K562 (cell line): Measurements from ENCODE around the gene C2CD4D. TPM values are rescaled to one million over a fixed set of nuclear protein-coding genes. Genes with fewer than 3 reads are reported as not detected.

ENCODE experiments used
- ATAC-seq: fragments of 200-7000 bp; cut with Tn5 transposase; 3 replicates; pipeline ENCODE4 v1.9.1; 2020; ENCODE audit warnings: moderate library complexity
- BruUV-seq: library from RNA; stranded (reverse); fragments of 400-500 nt; replicated peaks from 2 replicates; lab custom pipeline; 2021; lab: Mats Ljungman, UMichigan
- CTCF ChIA-PET: fragments of 300-600 bp; formaldehyde crosslinking; extraction: SDS; loops from one replicate; lab custom pipeline; 2021; ENCODE audit warnings: low intra/inter-chr PET ratio; lab: Yijun Ruan, JAX
- POLR2A ChIA-PET: fragments of 300-600, 350-650 bp; sonication (Branson Sonifier 250); formaldehyde crosslinking; extraction: SDS; loops from one replicate; lab custom pipeline; 2021; ENCODE audit warnings: antibody characterized with exemption, inconsistent platforms; lab: Yijun Ruan, JAX
- DNase-seq, 4 experiments: peaks; one replicate each; pipeline versions ENCODE4 v3.0.0 to v3.0.0-alpha.2; 2011 to 2018; ENCODE audit warnings: low spot score in 3 of 4, mixed read lengths in 3 of 4; ENCODE audit errors: extremely low read depth in 1 of 4
- FAIRE-seq: peaks from 2 replicates; lab custom pipeline; 2011; peaks lifted over from hg19 to GRCh38; lab: Jason Lieb, UNC
- H2AFZ ChIP-seq: 2 replicates; pipeline ENCODE4 v1.6.0; 2011; ENCODE audit warnings: low read depth, low read length, control low read depth, inconsistent platforms
- H3K27ac ChIP-seq: fragments of 200-600 bp; 3 replicates; pipeline ENCODE4 v1.8.0; 2011; ENCODE audit warnings: low read depth, mild to moderate bottlenecking, control low read depth, inconsistent platforms, low read length, moderate library complexity, mixed read lengths; ENCODE audit errors: extremely low read depth
- H3K27me3 ChIP-seq, 2 experiments: fragments of 300-600 bp in 1 of 2; 2 replicates in 1 of 2; 3 replicates in 1 of 2; pipeline versions ENCODE4 v1.6.0 to v1.8.0; 2011; ENCODE audit warnings: inconsistent platforms in 2 of 2, low read length in 2 of 2, mild to moderate bottlenecking in 1 of 2, mixed read lengths in 1 of 2, moderate library complexity in 1 of 2; ENCODE audit not compliant: control insufficient read depth in 2 of 2, insufficient read depth in 2 of 2
- H3K36me3 ChIP-seq: fragments of 300-600 bp; 3 replicates; pipeline ENCODE4 v1.8.0; 2011; ENCODE audit warnings: mild to moderate bottlenecking, low read length, inconsistent platforms; ENCODE audit not compliant: control insufficient read depth, insufficient read depth
- H3K4me1 ChIP-seq, 2 experiments: fragments of 200-600 bp in 1 of 2; replicated peaks in 1 of 2; 2 replicates in 1 of 2; 3 replicates in 1 of 2; pipeline versions ENCODE4 v1.5.1 to v1.8.0; 2011; ENCODE audit warnings: inconsistent platforms in 2 of 2, low read length in 2 of 2, mild to moderate bottlenecking in 1 of 2, mixed read lengths in 1 of 2, moderate library complexity in 1 of 2; ENCODE audit not compliant: control insufficient read depth in 2 of 2, insufficient read depth in 2 of 2
- H3K4me2 ChIP-seq: 2 replicates; pipeline ENCODE4 v1.6.1; 2011; ENCODE audit warnings: low read length, control low read depth, inconsistent platforms, mixed read lengths; ENCODE audit not compliant: insufficient read depth
- H3K4me3 ChIP-seq: fragments of 200-600 bp; sonication (generic), shearing (Covaris generic); 2 replicates; pipeline ENCODE4 v1.5.1; 2016; ENCODE audit warnings: control low read depth, inconsistent platforms
- H3K79me2 ChIP-seq: fragments of 200-600 bp; 3 replicates; pipeline ENCODE4 v1.8.0; 2011; ENCODE audit warnings: low read length, inconsistent platforms; ENCODE audit not compliant: control insufficient read depth, insufficient read depth
- H3K9ac ChIP-seq, 2 experiments: 2 replicates each; pipeline versions ENCODE4 v1.6.0 to v1.6.1; 2011; ENCODE audit warnings: low read depth in 2 of 2, low read length in 2 of 2, control low read depth in 1 of 2, inconsistent platforms in 1 of 2, mild to moderate bottlenecking in 1 of 2, mixed read lengths in 1 of 2; ENCODE audit not compliant: insufficient read depth in 1 of 2
- H3K9me1 ChIP-seq: one replicate; pipeline ENCODE4 v1.6.0; 2011; ENCODE audit warnings: inconsistent platforms, mild to moderate bottlenecking, low read length, moderate library complexity; ENCODE audit not compliant: control insufficient read depth, insufficient read depth
- H3K9me3 ChIP-seq: replicated peaks from 2 replicates; pipeline ENCODE4 v1.5.1; 2011; ENCODE audit warnings: low read depth, low read length, inconsistent platforms; ENCODE audit not compliant: control insufficient read depth, insufficient read depth
- H4K20me1 ChIP-seq: replicated peaks from 2 replicates; pipeline ENCODE4 v1.6.1; 2011; ENCODE audit warnings: low read length, inconsistent platforms, mixed read lengths; ENCODE audit not compliant: control insufficient read depth, insufficient read depth
- ATF7 ChIP-seq: fragments of 450-650 bp; IDR thresholded peaks from 2 replicates; pipeline ENCODE4 v1.7.1; 2014; ENCODE audit warnings: mild to moderate bottlenecking, moderate library complexity
- CBFA2T3 ChIP-seq: fragments of 450-650 bp; IDR thresholded peaks from 2 replicates; pipeline ENCODE4 v1.6.1; 2017
- CEBPG ChIP-seq, 3 experiments: fragments of 200-800 bp in 1 of 3; sonication (Bioruptor generic) in 1 of 3; sonication (generic) in 1 of 3; formaldehyde crosslinking in 1 of 3; IDR thresholded peaks in 2 of 3; conservative IDR thresholded peaks in 1 of 3; 2 replicates each; pipeline versions ENCODE4 v1.6.1 to v1.8.0; 2016 to 2022; ENCODE audit warnings: missing compliant biosample characterization in 2 of 3, missing genetic modification characterization in 2 of 3, mild to moderate bottlenecking in 1 of 3, missing genetic modification reagents in 1 of 3
- ETV5 ChIP-seq: sonication (generic); formaldehyde crosslinking; IDR thresholded peaks from 2 replicates; pipeline ENCODE4 v1.4.0; 2020; ENCODE audit warnings: low read depth, mild to moderate bottlenecking, missing genetic modification reagents
- HIVEP1 ChIP-seq: fragments of 250-450 bp; sonication (Bioruptor Pico); IDR thresholded peaks from 2 replicates; pipeline ENCODE4 v1.4.0; 2020; ENCODE audit warnings: mild to moderate bottlenecking
- HLTF ChIP-seq: fragments of 450-650 bp; IDR thresholded peaks from 2 replicates; pipeline ENCODE4 v1.6.1; 2016
- MIER1 ChIP-seq: fragments of 450-650 bp; IDR thresholded peaks from 2 replicates; pipeline ENCODE4 v1.6.1; 2016; ENCODE audit warnings: antibody characterized with exemption, mild to moderate bottlenecking, low read depth
- POU5F1 ChIP-seq: fragments of 150-350 bp; IDR thresholded peaks from 2 replicates; pipeline ENCODE4 v1.6.1; 2014; ENCODE audit warnings: borderline replicate concordance, low read length, low read depth, mild to moderate bottlenecking; ENCODE audit not compliant: partially characterized antibody
- RAD21 ChIP-seq, 2 experiments: fragments of 250-450 bp in 1 of 2; fragments of 450-650 bp in 1 of 2; sonication (Bioruptor Pico) in 1 of 2; formaldehyde crosslinking in 1 of 2; IDR thresholded peaks in 1 of 2; conservative IDR thresholded peaks in 1 of 2; 2 replicates each; pipeline versions ENCODE4 v1.4.0 to v1.8.0; 2020 to 2022; ENCODE audit warnings: mild to moderate bottlenecking in 2 of 2, moderate library complexity in 1 of 2
- SMARCB1 ChIP-seq: IDR thresholded peaks from 2 replicates; pipeline ENCODE4 v1.6.1; 2011; ENCODE audit warnings: improper control_type of control experiment, low read depth; ENCODE audit not compliant: insufficient read length
- SNIP1 ChIP-seq: fragments of 450-650 bp; IDR thresholded peaks from 2 replicates; pipeline ENCODE4 v1.7.1; 2017; ENCODE audit warnings: low read depth, mild to moderate bottlenecking
- USF1 ChIP-seq: sonication (generic); formaldehyde crosslinking; IDR thresholded peaks from 2 replicates; pipeline ENCODE4 v1.9.0; 2022; ENCODE audit warnings: mild to moderate bottlenecking, missing genetic modification reagents
- ZC3H11A ChIP-seq: IDR thresholded peaks from 2 replicates; pipeline ENCODE4 v1.6.1; 2012; ENCODE audit warnings: low read depth, low read length, improper control_type of control experiment
- ZFX ChIP-seq: sonication (generic); formaldehyde crosslinking; IDR thresholded peaks from 2 replicates; pipeline ENCODE4 v1.8.0; 2022; ENCODE audit warnings: mild to moderate bottlenecking, missing genetic modification reagents, moderate library complexity
- ZNF668 ChIP-seq: fragments of 250-450 bp; sonication (Bioruptor Pico); IDR thresholded peaks from 2 replicates; pipeline ENCODE4 v1.8.0; 2022; ENCODE audit warnings: mild to moderate bottlenecking, inconsistent platforms
- WGBS: fragments of 100-300 bp; shearing (Covaris generic); methylation state at CpG from one replicate; pipeline ENCODE4 v1.1.6; 2016; ENCODE audit warnings: low coverage, mixed read lengths; ENCODE audit not compliant: insufficient coverage; ENCODE audit errors: missing lambda C conversion rate; 5-methylcytosine and 5-hydroxymethylcytosine counted together
- in situ Hi-C: fragments of 300-500 bp; cut with MboI; formaldehyde crosslinking; loops from 4 replicates; pipeline ENCODE4 v1.15.0; 2018; ENCODE audit warnings: inconsistent platforms, mixed read lengths
- intact Hi-C: fragments of 100-400 bp; cut with micrococcal nuclease; formaldehyde crosslinking; loops from 2 replicates; pipeline ENCODE4 v1.14.2; 2022
- polyA plus RNA-seq, 8 experiments: library from polyadenylated mRNA; depleted of rRNA in 4 of 8; stranded (reverse) in 5 of 8; unstranded in 3 of 8; fragments of >200 nt; fragmentation: Nextera tagmentation in 2 of 8; fragmentation: Illumina TruSeq in 1 of 8; extraction: Ambion mirVana in 2 of 8; extraction: Trizol in 1 of 8; gene quantifications; 2 replicates each; pipeline versions ENCODE4 v1.2.1 to v1.2.3, GENCODE V29; 2011 to 2014; ENCODE audit warnings: inconsistent platforms in 1 of 8, missing spikeins in 1 of 8
- total RNA-seq, 7 experiments: library from RNA; depleted of rRNA in 6 of 7; stranded (reverse); fragments of >200 nt in 6 of 7; fragmentation: Illumina TruSeq in 2 of 7; extraction: Trizol in 2 of 7; gene quantifications; 2 replicates each; pipeline versions ENCODE4 v1.2.1 to v1.2.3, GENCODE V29; 2011 to 2021; ENCODE audit warnings: low replicate concordance in 1 of 7
- TF ChIP-seq, protein P1 (sequence below): fragments of 250-450 bp; sonication (Bioruptor Pico); IDR thresholded peaks from 2 replicates; pipeline ENCODE4 v1.4.0; 2020; ENCODE audit warnings: mild to moderate bottlenecking, moderate library complexity

C2CD4D gene
- total and polyA plus RNA-seq, 9 of the 15 experiments (the other 6 are each of a cell fraction or from before 2014, with no cell fraction given), result not detected

GRCh38 chr1:151864411-151864810, 24.8 kb upstream of the C2CD4D start:
- WGBS, result 11% methylated on average over 2 of the region's 2 CpGs
- no peaks in the 10 kb centered on the region for H3K9me1 ChIP-seq
- H3K36me3 ChIP-seq, result no peaks in the 10 kb centered on the region
- no peak overlapping the region for H3K9ac ChIP-seq
- TF ChIP-seq ETV5 (no peak), RAD21 (CRISPR knock-in tag; conservative IDR thresholded peaks at IDR 0.05 in 1 of 2, IDR thresholded peaks at IDR 0.05 in 1 of 2) (no peak), SNIP1 (no peak), HIVEP1 (no peak), HLTF (no peak), ZFX (no peak), MIER1 (no peak), CBFA2T3 (no peak), ZNF668 (CRISPR knock-in tag) (no peak), ATF7 (no peak), SMARCB1 (no peak), ZC3H11A (no peak), POU5F1 (no peak), USF1 (CRISPR knock-in tag) (no peak), CEBPG (CRISPR knock-in tag; IDR thresholded peaks at IDR 0.05) (no peak), CEBPG (tag; conservative IDR thresholded peaks at IDR 0.05 in 1 of 2, IDR thresholded peaks at IDR 0.05 in 1 of 2) (no peak)
- TF ChIP-seq, protein P1, sequence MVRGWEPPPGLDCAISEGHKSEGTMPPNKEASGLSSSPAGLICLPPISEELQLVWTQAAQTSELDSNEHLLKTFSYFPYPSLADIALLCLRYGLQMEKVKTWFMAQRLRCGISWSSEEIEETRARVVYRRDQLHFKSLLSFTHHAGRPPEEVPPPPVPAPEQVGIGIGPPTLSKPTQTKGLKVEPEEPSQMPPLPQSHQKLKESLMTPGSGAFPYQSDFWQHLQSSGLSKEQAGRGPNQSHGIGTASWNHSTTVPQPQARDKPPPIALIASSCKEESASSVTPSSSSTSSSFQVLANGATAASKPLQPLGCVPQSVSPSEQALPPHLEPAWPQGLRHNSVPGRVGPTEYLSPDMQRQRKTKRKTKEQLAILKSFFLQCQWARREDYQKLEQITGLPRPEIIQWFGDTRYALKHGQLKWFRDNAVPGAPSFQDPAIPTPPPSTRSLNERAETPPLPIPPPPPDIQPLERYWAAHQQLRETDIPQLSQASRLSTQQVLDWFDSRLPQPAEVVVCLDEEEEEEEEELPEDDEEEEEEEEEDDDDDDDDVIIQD, result no peak
- TF ChIP-seq, all 486 proteins: peak for 0
- Histone ChIP-seq H3K9me3 (no peaks in the 10 kb centered on the region), H3K27ac (no peak overlapping the region), H3K4me3 (no peak overlapping the region), H4K20me1 (no peaks in the 10 kb centered on the region), H3K27me3 (peaks cover 0 to 19% of the 10 kb centered on the region in 2 experiments; a peak in 2 of 5 replicates), H3K4me1 (peaks cover 0 to 2% of the 10 kb centered on the region in 2 experiments; a peak in 2 of 5 replicates), H3K4me2 (no peak overlapping the region), H2AFZ (no peak overlapping the region), H3K79me2 (no peaks in the 10 kb centered on the region)
- in situ Hi-C loops (no loop called here), intact Hi-C loops (no loop called here)
- CTCF ChIA-PET, result interaction anchor here (0.6 kb wide), 1 partner anchor 19 kb away, joined by 3 read pairs; no protein-coding TSS in a partner anchor
- DNase-seq (no peak), ATAC-seq (no peak), FAIRE-seq (no peak)
- BruUV-seq, result no TSS peak
- POLR2A ChIA-PET, result interaction anchor here (1.2 kb wide), 1 partner anchor 16 kb away, joined by 4 read pairs; no protein-coding TSS in a partner anchor
